Activated CD8-positive, alpha-beta memory T cell treated with anti-CD3 and anti-CD28 coated beads for 48 hours (primary cell): ENCODE results near the gene KCNK13.
"Not testable (repeated sequence)": the region's sequence is repeated elsewhere in the genome, so short reads cannot be mapped to it uniquely, and the experiment has no call there.

Experiments used
- DNase-seq, 3 experiments: peaks; one replicate each; pipeline ENCODE4 v3.0.0-alpha.2; 2020; ENCODE audit warnings: low read depth in 2 of 3, low spot score in 2 of 3

KCNK13 gene

DNA sequence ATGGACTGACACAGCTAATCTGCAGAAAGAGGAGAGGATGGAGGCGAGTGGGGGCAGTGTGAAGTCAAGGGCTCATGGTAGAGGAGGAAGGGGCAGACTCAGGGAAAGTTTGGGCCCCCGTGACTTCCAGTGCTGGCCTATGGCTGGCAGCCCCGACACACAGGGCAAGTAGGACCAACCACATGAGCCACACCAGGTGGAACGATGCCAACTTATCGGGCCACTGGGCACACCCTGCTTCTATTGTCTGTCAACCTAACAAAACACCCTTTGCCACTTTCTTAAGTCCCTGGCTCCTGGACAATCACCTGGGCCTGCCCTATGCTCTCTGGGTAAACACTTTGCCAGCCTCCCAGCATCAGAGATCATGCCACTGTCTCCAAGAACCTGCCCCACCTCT, 129.4 kb downstream of the KCNK13 start:
- no peak for DNase-seq

- DNase-seq: no peak
Measured at GRCh38 chr14:90191585-90191984, 129.8 kb downstream of the KCNK13 start.

GRCh38 chr14:90193925-90194324, 132.1 kb downstream of the KCNK13 start:
- DNase-seq: no peak

GRCh38 chr14:90194706-90195105, 132.9 kb downstream of the KCNK13 start:
- DNase-seq: no peak

DNA sequence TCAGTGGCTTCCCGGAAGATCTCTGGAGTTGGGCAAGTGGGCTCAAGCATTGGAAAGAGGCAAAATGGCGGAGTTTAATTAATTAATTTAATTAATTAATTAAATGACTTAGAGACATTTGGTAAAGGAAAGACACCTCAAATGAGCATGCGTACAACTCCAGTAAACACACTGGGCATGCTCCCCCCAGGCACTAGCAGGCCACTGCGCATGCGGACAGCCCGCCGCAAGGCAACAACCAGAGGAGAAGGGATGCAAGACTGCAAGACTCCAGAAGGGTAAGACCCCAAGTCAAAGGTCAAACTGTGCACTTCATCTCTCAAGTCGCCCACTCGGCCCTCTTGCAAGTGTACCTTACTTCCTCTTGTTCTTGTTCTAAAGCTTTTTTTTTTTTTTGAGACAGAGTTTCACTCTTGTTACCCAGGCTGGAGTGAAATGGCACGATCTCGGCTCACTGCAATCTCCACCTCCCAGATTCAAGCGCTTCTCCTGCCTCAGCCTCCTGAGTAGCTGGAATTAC, 136.8 kb downstream of the KCNK13 start:
- DNase-seq: no peak

DNA sequence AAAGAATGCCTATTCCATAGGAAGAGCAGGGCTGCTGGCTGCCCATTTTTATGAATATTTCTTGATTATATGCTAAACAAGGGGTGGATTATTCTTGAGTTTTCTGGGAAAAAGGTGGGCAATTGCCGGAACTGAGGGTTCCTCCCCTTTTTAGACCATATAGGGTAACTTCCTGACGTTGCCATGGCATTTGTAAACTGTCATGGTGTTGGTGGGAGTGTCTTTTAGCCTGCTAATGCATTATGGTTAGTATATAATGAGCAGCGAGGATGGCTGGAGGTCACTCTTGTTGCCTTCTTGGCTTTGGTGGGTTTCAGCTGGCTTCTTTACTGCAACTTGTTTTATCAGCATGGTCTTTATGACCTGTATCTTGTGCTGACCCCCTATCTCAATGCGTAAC, 138.8 kb downstream of the KCNK13 start:
- DNase-seq: not testable (repeated sequence)

DNA sequence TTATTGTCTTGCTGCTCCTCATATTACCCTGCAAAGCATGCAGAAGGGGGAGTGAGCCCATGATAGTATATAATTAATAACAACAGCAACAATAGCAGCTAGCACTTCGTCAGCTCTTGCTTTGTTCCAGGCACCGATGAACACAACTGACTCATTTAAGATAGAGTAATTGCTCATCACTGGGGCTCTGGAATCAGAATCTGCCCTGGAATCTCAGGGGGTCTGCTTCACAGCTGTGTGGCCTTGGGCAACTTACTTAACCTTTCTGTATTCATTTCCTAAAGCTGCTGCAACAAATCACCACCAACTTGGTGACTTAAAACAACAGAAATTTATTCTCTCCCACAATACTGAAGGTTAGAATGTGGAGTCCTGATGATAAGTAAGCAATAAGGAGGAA, 139.6 kb downstream of the KCNK13 start:
- DNase-seq: no peak

GRCh38 chr14:90204516-90204915, 142.7 kb downstream of the KCNK13 start:
- no peak for DNase-seq

GRCh38 chr14:90213099-90213748, 151.4 kb downstream of the KCNK13 start:
- no peak for DNase-seq

GRCh38 chr14:90228478-90228877, 166.7 kb downstream of the KCNK13 start:
- DNase-seq: no peak

GRCh38 chr14:90229942-90230341, 168.1 kb downstream of the KCNK13 start:
- not testable (repeated sequence) for DNase-seq
